Right lobe of liver (tissue), 4 donors: Measurements from ENCODE around the gene INHBE.

Experiments used
- CTCF ChIP-seq, 4 donors: fragments of 200-600 bp in 3 of 4; fragments of 450-650 bp in 1 of 4; IDR thresholded peaks; one replicate each; pipeline versions ENCODE4 v1.5.1 to v1.8.0; 2016 to 2022; ENCODE audit warnings: antibody characterized with exemption in 4 of 4, mild to moderate bottlenecking in 2 of 4
- POLR2A ChIP-seq: fragments of 450-650 bp; IDR thresholded peaks from one replicate; pipeline ENCODE4 v1.6.1; 2017; ENCODE audit warnings: antibody characterized with exemption, mild to moderate bottlenecking
- donor health status: DM: no; HTN: no; CAD: no.
- donor health status: DM: no; HTN: no; CAD: no.
- donor health status: DM: no; HTN: yes; CAD: no.

- no peak for TF ChIP-seq POLR2A
- TF ChIP-seq CTCF (IDR thresholded peaks at IDR 0.05): no peak
Measured at GRCh38 chr12:57448669-57449068, 6.4 kb upstream of the INHBE start.
